Lung (tissue), 12 donors: ENCODE data around the gene NPFFR1. TPM values are rescaled to one million over a fixed set of nuclear protein-coding genes. Genes with fewer than 3 reads are reported as not detected.

Experiments used
- ATAC-seq: fragments of 200-7000 bp; cut with Tn5 transposase; one replicate; pipeline ENCODE4 v1.9.1; 2020; ENCODE audit warnings: moderate number of reproducible peaks; ENCODE audit not compliant: insufficient read depth, low FRiP score
- DNase-seq, 3 donors: peaks; one replicate each; pipeline ENCODE4 v3.0.0-alpha.2; 2013 to 2017
- H3K27ac ChIP-seq, 2 donors: one replicate each; pipeline ENCODE4 v1.5.1; 2013; ENCODE audit warnings: mild to moderate bottlenecking in 2 of 2, moderate library complexity in 2 of 2, control low read depth in 1 of 2, inconsistent platforms in 1 of 2, low read depth in 1 of 2, low read length in 1 of 2
- H3K27me3 ChIP-seq, 3 donors: one replicate each; pipeline ENCODE4 v1.5.1; 2013; ENCODE audit warnings: low read length in 2 of 3; ENCODE audit not compliant: control insufficient read depth in 3 of 3, insufficient read depth in 3 of 3
- H3K36me3 ChIP-seq, 4 donors: one replicate each; pipeline ENCODE4 v1.5.1; 2013; ENCODE audit warnings: low read length in 4 of 4, mild to moderate bottlenecking in 1 of 4, moderate library complexity in 1 of 4; ENCODE audit not compliant: control insufficient read depth in 4 of 4, insufficient read depth in 4 of 4
- H3K4me1 ChIP-seq, 5 donors: one replicate each; pipeline ENCODE4 v1.5.1; 2013; ENCODE audit warnings: low read length in 5 of 5, mild to moderate bottlenecking in 2 of 5, moderate library complexity in 1 of 5; ENCODE audit not compliant: control insufficient read depth in 5 of 5, insufficient read depth in 5 of 5
- H3K4me3 ChIP-seq: one replicate; pipeline ENCODE4 v1.5.1; 2013; ENCODE audit warnings: mild to moderate bottlenecking, control low read depth, moderate library complexity
- H3K9ac ChIP-seq, 2 donors: one replicate each; pipeline ENCODE4 v1.5.1; 2013; ENCODE audit warnings: low read length in 2 of 2, control low read depth in 1 of 2; ENCODE audit not compliant: insufficient read depth in 1 of 2
- H3K9me3 ChIP-seq, 4 donors: one replicate each; pipeline ENCODE4 v1.5.1; 2013; ENCODE audit warnings: low read length in 3 of 4, mild to moderate bottlenecking in 1 of 4, moderate library complexity in 1 of 4; ENCODE audit not compliant: control insufficient read depth in 4 of 4, insufficient read depth in 3 of 4
- CTCF ChIP-seq: IDR thresholded peaks from 2 replicates; pipeline ENCODE4 v1.5.1; 2012; ENCODE audit warnings: mild to moderate bottlenecking; ENCODE audit errors: control extremely low read depth, extremely low read depth
- WGBS, 2 donors: extraction: QIAGEN DNeasy Blood & Tissue Kit; methylation state at CpG; one replicate each; pipeline ENCODE4 v1.1.7; 2013; 5-methylcytosine and 5-hydroxymethylcytosine counted together
- polyA plus RNA-seq, 2 donors: library from polyadenylated mRNA; stranded (reverse); fragments of 200-250 nt; gene quantifications; one replicate each; pipeline ENCODE4 v1.2.1, GENCODE V29; 2013
- total RNA-seq, 2 donors: library from RNA; depleted of rRNA in 1 of 2; stranded (reverse); fragments of >200 nt in 1 of 2; gene quantifications; one replicate each; pipeline ENCODE4 v1.2.1, GENCODE V29; 2014 to 2021
- donor health status: control.
- donor health status: control.
- donor health status: Bipolar disorder and iron deficiency.
- donor health status: healthy.
- donor health status: DM: yes; HTN: yes; CAD: no.

NPFFR1 gene
- total and polyA plus RNA-seq, 4 donors: 0.12 to 2.2 (median 0.14) TPM

- WGBS, 2 donors: 81 to 82% methylated on average over 8 of the region's 8 CpGs
These were observed 9.5 kb upstream of the NPFFR1 start for GRCh38 chr10:70293169-70293843.

GRCh38 chr10:70292004-70292403 is 8.2 kb upstream of the NPFFR1 start:
- Histone ChIP-seq H3K9ac (no peak overlapping the region), H3K27me3 (no peaks in the 10 kb centered on the region), H3K9me3 (no peaks in the 10 kb centered on the region), H3K4me1 (peaks cover 0 to 9% (median 0%) of the 10 kb centered on the region in 5 donors), H3K36me3 (no peaks in the 10 kb centered on the region), H3K4me3 (no peak overlapping the region), H3K27ac (no peak overlapping the region)
- TF ChIP-seq CTCF: no peak
- no peak for ATAC-seq
- 90 to 94% methylated on average over 5 of the region's 5 CpGs for WGBS, 2 donors
- DNase-seq: no peak

More at GRCh38 chr10:70293169-70293843, 9.5 kb upstream of the NPFFR1 start:
- ATAC-seq (no peak), DNase-seq (no peak)
- Histone ChIP-seq H3K9ac (no peak overlapping the region), H3K4me1 (peaks cover 0 to 10% (median 0%) of the 10 kb centered on the region in 5 donors), H3K27me3 (no peaks in the 10 kb centered on the region), H3K36me3 (no peaks in the 10 kb centered on the region), H3K9me3 (no peaks in the 10 kb centered on the region), H3K4me3 (no peak overlapping the region), H3K27ac (no peak overlapping the region)
- TF ChIP-seq CTCF: no peak

- 73 to 92% methylated on average over 7 of the region's 7 CpGs for WGBS, 2 donors
- Histone ChIP-seq H3K4me1 (no peaks in the 10 kb centered on the region), H3K36me3 (no peaks in the 10 kb centered on the region), H3K27ac (no peak overlapping the region), H3K9me3 (no peaks in the 10 kb centered on the region), H3K9ac (no peak overlapping the region), H3K4me3 (no peak overlapping the region), H3K27me3 (peaks cover 0 to 12% (median 7%) of the 10 kb centered on the region in 3 donors)
- no peak for TF ChIP-seq CTCF
- ATAC-seq: no peak
- DNase-seq: no peak
These were observed 5.9 kb upstream of the NPFFR1 start for GRCh38 chr10:70289739-70290138.
